Body of pancreas (tissue), 4 donors: ENCODE data around the gene NRCAM.

Experiments used
- POLR2A ChIP-seq, 3 donors: fragments of 450-650 bp; IDR thresholded peaks; one replicate each; pipeline ENCODE4 v1.6.1; 2016; ENCODE audit warnings: antibody characterized with exemption in 3 of 3, mild to moderate bottlenecking in 2 of 3
- TF ChIP-seq, protein P1 (sequence below), 7 experiments: fragments of 450-650 bp in 4 of 7; fragments of 200-600 bp in 3 of 7; sonication (generic) in 3 of 7; IDR thresholded peaks; one replicate each; pipeline ENCODE4 v1.5.1; 2016 to 2019; ENCODE audit warnings: antibody characterized with exemption in 7 of 7

DNA sequence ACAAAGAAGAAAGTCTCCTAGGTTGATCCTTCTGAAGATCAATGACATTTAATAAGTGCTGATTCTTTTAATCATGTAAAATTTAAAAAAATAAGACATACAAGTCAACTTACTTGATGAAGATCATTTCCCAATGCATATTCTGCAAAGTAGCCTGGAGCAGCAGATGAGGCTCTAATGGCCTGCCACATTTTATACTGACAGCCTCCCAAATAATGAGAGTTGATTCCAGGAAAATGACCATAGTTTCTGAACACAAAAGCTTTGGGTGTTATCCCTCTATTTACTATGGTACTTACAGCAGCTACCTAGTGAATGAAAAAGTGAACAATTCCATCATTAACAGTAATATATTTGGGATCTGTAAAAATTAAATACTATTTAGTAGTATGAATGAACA lies 31.4 kb upstream of the NRCAM start:
- TF ChIP-seq, protein P1, sequence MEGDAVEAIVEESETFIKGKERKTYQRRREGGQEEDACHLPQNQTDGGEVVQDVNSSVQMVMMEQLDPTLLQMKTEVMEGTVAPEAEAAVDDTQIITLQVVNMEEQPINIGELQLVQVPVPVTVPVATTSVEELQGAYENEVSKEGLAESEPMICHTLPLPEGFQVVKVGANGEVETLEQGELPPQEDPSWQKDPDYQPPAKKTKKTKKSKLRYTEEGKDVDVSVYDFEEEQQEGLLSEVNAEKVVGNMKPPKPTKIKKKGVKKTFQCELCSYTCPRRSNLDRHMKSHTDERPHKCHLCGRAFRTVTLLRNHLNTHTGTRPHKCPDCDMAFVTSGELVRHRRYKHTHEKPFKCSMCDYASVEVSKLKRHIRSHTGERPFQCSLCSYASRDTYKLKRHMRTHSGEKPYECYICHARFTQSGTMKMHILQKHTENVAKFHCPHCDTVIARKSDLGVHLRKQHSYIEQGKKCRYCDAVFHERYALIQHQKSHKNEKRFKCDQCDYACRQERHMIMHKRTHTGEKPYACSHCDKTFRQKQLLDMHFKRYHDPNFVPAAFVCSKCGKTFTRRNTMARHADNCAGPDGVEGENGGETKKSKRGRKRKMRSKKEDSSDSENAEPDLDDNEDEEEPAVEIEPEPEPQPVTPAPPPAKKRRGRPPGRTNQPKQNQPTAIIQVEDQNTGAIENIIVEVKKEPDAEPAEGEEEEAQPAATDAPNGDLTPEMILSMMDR (IDR thresholded peaks at IDR 0.05) = no peak
- no peak for TF ChIP-seq POLR2A (IDR thresholded peaks at IDR 0.05)
